GM10266 (cell line): ENCODE results near the gene ANTXR2.

Experiments used
- DNase-seq: peaks from one replicate; pipeline ENCODE4 v3.0.0; 2012; ENCODE audit errors: extremely low spot score
- TF ChIP-seq, protein P1 (sequence below): IDR thresholded peaks from 2 replicates; pipeline ENCODE4 v1.5.1; 2012; ENCODE audit warnings: mild to moderate bottlenecking, low read depth; ENCODE audit not compliant: control insufficient read depth, insufficient read depth; ENCODE audit errors: missing control alignments

Gene ANTXR2

DNA sequence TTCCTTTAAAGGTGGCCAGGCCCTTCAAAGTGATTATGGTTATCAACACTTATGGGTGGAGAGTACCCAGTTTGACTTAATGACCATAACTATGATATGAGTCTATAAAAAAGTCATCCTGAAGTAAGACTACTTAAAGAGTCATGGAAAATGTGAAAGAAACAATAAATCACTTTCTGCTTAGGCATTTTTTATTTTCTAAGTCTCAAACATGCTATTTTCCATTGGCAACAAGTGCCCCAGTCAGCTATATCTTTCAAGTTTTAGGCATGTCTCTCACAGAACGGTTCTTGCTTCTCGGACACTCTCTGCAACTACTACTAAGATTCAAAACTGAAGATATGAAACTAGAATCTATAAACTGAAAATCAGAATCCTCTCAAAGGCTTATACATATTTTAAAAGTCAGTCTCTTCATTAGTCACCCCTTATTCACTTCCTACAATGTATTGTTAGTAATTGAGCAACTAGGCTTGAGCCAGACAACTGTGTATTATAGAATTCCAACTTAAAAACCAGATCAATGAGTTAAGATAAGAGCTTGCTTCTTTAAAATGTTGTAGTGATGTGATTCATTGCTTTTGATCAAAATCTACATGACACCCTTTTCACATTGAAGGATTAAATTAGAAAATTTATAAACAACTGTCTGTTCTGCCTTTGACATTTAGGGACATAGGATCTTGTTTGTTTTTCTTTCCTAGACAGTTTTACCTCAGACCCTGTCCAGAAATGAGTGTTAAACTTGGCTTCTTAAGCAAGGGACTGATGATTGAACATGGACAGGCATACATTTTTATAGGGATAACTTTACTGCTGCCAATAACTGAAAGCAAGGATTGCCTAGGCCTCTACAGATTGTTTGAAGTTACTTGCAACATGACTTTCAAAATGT lies 2.9 kb downstream of the ANTXR2 start:
- TF ChIP-seq, protein P1, sequence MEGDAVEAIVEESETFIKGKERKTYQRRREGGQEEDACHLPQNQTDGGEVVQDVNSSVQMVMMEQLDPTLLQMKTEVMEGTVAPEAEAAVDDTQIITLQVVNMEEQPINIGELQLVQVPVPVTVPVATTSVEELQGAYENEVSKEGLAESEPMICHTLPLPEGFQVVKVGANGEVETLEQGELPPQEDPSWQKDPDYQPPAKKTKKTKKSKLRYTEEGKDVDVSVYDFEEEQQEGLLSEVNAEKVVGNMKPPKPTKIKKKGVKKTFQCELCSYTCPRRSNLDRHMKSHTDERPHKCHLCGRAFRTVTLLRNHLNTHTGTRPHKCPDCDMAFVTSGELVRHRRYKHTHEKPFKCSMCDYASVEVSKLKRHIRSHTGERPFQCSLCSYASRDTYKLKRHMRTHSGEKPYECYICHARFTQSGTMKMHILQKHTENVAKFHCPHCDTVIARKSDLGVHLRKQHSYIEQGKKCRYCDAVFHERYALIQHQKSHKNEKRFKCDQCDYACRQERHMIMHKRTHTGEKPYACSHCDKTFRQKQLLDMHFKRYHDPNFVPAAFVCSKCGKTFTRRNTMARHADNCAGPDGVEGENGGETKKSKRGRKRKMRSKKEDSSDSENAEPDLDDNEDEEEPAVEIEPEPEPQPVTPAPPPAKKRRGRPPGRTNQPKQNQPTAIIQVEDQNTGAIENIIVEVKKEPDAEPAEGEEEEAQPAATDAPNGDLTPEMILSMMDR, result no peak
- DNase-seq, result no peak

- no peak for DNase-seq
- TF ChIP-seq, protein P1, result no peak
These were observed 3.8 kb downstream of the ANTXR2 start for GRCh38 chr4:80069108-80069836.

GRCh38 chr4:80065601-80066000 lies 7.4 kb downstream of the ANTXR2 start:
- TF ChIP-seq, protein P1, result no peak
- no peak for DNase-seq

- TF ChIP-seq, protein P1, result no peak
- no peak for DNase-seq
These were observed 10.5 kb downstream of the ANTXR2 start for GRCh38 chr4:80062527-80062926.

DNA sequence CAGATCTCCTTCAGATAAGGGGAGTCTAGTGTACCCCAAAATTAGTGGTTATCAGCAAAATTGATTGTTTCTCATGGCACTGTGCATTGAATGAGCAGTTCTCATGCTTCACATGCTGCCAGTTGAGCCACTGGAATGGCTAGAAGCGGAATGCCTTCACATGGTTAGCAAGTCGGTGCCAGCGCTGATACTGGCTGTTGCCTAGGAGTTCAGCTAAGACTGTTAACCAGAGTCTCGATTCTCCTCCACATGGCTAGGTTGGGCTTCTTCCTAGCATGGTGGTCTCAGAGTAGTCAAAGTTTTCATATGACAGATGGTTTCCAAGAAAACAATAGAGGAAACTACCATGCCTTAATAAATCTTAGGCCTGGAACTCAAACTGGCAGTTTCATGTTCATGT lies 12.2 kb downstream of the ANTXR2 start:
- no peak for DNase-seq
- TF ChIP-seq, protein P1, result no peak

GRCh38 chr4:80058740-80059139 lies 14.3 kb downstream of the ANTXR2 start:
- peak; percentile 70 for DNase-seq

More at GRCh38 chr4:80058740-80059139, 14.3 kb downstream of the ANTXR2 start:
- TF ChIP-seq, protein P1, result no peak
